CD4-positive, alpha-beta T cell treated with Interleukin-12 subunit alpha and Interleukin-12 subunit beta, for 1 hour (primary cell): ENCODE results near the gene NME7.
"Not testable (repeated sequence)": the region's sequence is repeated elsewhere in the genome, so short reads cannot be mapped to it uniquely, and the experiment has no call there.

Experiments
- DNase-seq: peaks from one replicate; pipeline ENCODE4 v3.0.0-alpha.2; 2020

NME7 gene

DNA sequence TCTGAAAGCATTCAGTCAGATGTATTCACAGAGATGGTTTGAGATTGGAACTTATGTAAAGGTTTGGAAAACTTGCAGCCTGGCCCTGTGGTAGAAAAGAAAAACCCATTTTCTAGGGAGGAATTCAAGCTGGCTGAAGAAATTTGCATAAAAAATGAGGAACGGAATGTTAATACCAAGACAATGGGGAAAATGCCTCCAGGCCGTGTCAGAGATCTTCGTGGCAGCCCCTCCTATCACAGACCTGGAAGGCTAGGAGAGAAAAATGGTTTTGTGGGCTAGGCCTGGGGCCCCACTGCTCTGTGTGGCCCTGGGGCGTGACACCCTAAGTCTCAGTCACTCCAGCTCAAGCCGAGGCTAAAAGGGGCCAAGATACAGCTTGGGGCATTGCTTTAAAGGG, 26.7 kb downstream of the NME7 start:
- DNase-seq, result no peak

DNA sequence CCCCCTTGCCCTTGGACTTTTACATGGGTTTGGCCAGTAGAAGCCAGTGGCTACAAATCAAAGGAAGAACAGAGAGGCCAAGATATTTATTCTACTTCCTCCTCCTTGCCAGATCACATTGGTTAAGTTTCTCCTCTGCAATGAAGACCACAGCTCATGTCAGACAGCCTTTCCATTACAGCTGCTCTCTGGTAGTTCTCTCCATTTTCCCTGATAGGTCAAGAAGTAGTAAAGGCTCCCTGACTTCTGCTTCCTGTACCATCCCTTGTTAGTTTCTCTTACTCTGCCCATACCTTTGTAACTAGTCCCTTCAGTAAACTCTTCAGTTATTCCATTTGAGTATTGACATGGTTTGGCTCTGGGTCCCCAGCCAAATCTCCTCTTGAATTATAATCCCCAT, 27.8 kb downstream of the NME7 start:
- DNase-seq, result no peak

DNA sequence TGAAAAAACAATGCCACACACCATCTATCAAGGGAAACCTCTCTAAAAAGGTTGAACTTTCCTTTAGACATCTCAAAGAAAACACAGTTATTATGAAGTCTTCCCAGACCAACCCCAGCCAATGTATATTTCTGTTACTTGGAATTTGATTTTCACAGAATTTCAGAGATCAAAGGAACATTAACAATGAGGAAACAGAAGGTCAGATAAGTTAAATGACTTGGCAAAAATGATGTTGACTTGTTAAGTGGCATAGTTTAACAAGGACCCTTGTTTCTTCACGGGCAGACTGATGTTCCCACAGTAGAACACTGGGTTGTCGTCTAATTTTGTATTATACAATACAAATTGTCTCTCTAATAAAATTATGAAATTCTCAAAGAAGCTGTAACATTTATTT, 29.0 kb downstream of the NME7 start:
- DNase-seq, result no peak

DNA sequence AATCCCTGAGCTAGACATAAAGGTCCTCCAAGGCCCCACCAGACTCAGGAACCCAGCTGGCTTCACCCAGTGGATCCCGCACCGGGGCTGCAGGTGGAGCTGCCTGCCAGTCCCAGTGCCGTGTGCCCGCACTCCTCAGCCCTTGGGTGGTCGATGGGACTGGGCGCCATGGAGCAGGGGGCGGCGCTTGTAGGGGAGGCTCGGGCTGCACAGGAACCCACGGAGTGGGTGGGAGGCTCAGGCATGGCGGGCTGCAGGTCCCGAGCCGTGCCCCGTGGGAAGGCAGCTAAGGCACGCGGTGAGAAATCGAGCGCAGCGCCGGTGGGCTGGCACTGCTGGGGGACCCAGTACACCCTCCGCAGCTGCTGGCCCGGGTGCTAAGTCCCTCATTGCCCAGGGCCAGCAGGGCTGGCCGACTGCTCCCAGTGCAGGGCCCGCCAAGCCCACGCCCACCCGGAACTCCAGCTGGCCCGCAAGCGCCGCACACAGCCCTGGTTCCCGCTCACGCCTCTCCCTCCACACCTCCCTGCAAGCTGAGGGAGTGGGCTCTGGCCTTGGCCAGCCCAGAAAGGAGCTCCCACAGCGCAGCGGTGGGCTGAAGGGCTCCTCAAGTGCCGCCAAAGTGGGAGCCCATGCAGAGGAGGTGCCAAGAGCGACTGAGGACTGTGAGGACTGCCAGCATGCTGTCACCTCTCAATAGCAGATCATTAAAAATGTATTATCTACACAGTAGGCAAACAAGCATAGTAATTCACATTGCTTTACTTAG, 30.5 kb downstream of the NME7 start:
- DNase-seq, result not testable (repeated sequence)

DNA sequence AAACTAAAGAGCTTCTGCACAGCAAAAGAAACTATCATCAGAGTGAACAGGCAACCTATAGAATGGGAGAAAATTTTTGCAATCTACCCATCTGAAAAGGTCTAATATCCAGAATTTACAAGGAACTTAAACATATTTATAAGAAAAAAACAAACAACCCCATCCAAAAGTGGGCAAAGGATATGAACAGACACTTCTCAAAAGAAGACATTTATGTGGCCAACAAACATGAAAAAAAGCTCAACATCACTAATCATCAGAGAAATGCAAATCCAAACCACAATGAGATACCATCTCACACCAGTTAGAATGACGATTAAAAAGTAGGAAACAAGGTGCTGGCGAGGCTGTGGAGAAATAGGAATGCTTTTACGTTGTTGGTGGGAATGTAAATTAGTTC, 32.9 kb downstream of the NME7 start:
- DNase-seq, result not testable (repeated sequence)

DNA sequence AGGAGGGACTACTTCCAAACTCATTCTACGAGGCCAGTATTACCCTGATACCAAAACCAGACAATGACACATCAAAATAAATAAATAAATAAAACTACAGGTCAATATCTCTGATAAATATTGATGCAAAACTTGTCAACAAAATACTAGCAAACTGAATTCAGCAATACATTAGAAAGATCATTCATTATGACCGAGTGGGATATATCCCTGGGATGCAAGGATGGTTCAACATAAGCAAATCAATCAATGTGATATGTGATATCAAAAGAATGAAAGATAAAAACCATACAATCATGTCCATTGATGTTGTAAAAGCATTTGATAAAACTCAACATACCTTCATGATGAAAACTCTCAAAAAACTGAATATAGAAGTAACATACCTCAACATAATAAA, 36.7 kb downstream of the NME7 start:
- no peak for DNase-seq

DNA sequence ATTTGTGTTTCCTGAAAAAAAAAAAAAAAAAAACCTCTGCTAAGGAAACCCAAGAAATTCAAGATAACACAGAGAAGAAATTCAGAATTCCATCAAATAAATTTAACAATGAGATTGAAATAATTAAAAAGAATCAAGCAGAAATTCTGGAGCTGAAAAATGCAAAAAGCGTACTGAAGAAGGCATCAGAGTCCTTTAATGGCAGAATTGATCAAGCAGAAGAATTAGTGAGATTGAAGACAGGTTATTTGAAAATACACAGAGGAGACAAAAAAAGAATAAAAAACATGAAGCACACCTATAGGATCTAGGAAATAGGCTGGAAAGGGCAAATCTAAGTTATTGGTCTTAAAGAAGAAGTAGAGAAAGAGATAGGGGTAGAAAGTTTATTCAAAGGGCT, 38.2 kb downstream of the NME7 start:
- no peak for DNase-seq

DNA sequence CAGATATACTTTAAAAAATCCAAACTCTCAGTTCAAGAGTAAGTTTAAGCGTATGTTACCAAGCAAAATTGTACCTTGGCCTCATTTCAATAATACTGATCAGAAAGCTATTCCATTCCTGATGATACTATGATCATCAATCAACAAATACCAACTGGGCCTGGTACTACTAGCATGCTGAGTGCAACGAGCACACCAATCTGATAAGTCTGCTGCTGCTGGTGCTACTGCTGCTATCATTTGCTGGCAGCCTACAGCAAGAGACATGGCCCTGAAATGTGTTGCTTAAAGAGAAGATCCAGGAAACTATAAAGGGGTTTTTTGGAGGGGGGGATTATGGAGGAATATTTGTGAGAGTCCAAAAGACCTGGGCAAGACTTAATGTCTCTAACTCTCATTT, 39.7 kb downstream of the NME7 start:
- DNase-seq, result no peak

DNA sequence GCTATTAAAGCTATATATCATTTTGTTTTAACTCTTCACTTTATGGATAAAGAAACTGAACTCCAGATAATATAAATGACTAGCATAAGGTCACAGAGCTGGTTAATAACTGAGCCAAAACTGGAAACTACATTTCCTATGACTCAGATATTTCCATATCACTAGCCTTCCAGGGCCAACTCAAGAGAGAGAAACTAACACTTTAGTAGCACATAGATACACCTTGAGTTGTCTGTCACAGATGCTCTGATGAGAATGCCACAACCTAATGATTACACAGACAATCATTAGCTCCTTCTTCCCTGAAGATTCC, 40.7 kb downstream of the NME7 start:
- DNase-seq, result no peak

DNA sequence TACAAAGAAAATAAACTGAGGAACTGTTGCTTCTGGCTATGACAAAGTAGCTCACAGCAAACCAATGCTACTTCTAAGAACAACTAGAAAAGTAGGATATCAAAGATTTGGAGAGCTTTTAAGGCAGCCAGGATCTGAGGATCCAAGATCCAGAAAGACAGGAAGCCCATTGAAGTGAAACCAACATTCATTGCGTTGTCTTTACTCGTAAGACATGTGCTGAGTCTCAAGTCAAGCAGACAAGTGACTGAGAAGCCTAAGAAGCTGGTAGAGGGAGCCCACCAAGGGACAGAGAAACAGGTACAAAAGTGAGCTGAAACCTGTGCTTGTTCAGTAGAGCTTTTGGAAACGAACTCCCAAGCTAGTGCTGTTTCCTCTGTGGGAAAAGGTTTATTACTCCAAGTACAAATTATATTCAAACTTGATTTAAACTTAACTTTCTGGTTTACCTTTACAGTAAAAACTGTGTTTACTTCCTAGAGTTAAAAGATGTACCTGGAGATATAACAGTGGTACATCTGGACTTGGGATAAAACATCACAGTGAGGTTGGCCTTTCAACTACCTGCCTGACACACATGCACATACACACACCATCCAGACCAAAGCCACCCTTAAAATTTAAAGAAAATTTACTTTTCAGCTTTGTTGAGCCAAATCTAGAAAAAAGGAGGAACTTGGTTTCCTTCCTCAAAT, 41.2 kb downstream of the NME7 start:
- DNase-seq, result no peak

DNA sequence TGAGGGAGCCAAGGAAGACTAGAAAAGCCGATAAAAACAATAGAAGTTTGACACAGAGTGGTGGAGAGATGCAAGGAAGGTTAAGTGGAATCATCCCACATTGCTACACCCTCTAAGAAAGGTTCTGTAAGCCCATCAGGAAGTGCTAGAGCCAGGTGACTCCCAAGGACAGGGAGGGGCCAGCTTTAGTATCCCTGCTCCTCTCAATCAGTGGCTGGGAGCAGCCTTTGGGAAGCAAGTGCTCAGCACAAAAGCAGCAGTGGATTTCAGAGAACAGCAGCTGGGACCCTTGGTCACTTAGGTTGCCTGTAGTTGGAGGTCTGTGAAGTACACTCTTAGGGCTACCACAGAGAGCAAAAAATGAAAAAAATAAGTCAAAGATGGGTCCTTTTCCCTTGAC, 42.5 kb downstream of the NME7 start:
- no peak for DNase-seq

DNA sequence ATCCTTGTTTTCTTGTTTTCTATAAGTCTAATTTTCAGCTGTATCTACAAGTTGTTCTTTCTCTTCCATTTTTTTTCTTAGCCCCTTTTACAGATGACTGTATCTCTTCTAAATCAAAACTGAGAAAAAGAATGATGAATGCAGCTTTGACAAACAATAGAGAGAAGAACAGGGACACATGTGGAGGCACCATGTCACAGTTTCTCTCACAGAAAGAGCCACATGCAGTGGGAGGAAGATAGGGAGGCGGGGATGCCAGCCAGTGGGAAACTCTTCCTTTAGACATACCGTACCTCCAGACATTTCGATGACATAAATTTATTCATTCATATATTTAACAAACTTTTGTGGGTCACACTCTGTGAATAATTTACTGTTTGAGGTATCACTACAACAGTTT, 45.5 kb downstream of the NME7 start:
- no peak for DNase-seq

DNA sequence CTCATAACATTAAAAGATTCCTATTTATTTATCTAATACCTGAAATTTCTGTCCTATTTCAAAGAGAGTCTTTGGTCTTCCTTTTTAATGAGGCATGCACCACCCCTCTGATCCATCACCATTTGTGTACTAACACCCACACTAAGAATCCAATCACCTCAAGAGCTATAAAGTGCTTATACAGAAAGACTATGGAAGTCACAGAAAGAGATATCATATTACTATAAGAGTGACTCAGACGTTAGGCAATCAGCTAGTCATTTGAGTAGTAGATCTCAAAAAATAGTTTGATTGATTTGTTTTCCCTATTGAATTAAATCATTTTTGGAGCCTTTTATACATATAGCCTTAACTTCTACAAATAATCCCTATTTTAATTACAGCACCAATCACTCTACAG, 46.1 kb downstream of the NME7 start:
- no peak for DNase-seq

DNA sequence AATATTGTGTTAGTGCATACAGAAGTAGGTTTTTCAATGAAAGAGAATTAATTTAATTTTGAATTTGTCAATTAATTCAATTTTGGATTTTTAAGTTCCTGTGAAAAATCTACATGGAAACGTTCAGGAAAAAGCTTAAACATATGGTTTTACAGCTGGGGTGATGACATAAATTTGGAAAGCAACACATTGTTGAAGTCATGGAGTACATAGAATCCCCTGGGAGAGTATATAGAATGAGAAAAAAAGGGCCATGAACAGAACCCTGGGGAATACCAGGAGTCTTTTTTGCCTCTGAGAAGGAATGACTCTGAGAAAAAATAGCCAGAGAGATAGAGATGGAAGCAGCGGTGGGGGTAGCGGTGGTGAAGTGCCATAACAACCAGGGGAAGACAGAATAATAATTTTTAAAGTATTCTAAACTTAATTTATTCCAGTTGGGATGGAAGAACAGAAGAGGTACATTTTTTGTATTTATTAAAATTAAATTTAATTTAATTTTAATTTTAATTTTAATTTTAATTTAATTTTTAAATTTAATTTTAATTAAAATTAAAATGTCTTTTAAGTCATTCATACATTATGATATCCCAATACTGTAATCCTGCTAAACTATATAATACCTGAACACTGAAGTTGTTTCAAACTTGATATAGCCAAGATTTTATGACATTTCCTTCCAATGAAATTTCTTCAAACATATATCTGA, 48.9 kb downstream of the NME7 start:
- DNase-seq, result no peak

DNA sequence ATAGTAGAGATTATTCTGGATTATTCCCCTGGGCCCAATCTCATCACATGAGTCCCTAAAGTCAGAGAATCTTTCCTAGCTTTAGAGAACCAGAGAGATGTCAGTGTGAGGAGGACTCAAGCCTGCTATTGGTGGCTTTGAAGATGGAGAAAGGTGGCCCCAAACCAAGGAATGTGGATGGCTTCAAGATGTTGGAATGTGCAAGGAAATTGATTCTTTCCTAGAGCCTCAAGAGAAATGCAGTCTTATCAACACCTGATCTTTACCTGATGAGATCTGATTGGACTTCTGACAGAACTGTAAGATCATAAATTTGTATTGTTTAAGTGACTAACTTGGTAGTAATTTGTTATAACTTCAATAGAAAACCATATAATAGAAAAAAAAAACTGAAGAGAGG, 51.0 kb downstream of the NME7 start:
- no peak for DNase-seq

DNA sequence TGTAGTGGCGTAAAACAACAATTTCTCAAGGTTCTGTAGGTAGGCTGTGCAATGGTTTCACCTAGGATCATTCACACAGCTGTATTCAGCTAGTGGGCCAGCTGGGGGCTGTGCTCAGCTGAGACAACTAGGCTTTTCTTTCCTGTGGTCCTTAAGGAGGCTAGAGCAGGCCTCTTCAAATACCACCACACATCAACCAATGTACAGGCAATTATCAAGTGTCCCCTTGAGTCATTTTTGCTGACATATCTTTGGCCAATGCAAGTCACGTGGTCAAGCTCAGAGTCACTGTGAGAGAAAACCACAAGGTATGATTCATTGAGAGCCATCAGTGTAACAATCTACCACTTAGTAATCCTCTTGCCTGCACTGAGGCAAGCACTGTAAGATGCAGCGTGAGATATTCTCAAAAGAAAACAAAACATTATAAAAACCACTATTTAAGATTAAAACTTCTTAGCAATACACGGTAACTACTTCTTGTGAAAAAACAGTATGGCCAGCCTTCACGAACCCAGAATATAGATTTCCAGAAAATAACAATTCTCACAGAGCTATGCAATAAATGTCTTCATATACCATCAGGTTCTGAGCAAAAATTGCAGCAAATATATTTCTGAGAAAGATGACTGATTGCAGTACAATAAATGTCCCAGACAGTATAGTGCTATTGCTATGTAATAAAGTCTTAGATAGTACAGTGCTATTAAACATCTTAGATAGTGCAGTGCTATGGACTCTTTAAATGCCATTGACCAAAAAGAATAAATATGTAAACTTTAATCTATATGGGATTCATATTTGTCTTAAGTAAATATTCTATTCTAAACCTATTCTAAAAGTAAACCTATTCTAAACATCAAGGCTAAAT, 55.3 kb downstream of the NME7 start:
- DNase-seq, result peak; percentile 41

DNA sequence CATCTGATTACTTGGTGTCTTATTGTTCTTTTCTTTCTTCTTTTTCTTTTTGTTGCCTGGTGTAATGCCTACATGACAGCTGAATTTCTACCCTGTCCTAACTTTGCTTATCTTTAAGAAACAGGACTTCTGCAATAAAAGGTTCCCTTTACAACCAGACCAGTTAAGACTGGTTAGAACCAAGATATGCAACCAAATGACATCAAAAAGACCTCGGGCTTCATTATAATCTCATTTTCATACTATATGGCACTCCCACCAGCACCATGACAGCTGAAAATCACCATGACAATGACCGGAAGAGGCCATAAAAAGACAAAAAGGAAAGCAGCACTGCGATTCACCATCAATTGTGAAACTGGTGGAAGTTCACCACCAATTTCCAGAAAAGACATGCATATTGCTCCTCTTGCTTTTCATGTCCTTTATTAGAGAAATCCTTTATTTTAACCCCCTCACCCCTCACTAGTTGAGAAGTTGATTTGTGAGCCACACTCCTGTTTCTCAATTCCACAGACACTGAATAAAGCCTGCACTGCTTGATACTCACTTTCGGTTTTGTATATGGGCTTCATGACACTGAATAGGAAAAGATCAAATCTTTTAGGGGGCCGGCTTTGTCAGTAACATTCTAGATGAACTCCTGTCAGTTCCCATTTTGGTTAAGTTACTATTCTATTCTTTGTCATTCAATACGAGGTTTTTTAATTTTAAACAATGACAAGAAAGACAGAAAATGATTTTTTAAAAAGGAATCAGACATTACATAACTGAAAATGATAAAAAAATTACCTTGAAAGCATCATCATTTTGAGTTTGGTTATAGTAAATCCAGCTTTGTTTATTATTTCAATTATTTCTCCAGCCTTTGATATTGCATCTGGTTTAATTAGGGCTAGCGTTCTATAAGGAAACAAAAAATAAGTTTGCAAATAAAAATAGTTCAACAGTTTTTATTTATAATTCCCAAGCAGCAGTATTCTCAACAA, 58.1 kb downstream of the NME7 start:
- peak; percentile 15 for DNase-seq

DNA sequence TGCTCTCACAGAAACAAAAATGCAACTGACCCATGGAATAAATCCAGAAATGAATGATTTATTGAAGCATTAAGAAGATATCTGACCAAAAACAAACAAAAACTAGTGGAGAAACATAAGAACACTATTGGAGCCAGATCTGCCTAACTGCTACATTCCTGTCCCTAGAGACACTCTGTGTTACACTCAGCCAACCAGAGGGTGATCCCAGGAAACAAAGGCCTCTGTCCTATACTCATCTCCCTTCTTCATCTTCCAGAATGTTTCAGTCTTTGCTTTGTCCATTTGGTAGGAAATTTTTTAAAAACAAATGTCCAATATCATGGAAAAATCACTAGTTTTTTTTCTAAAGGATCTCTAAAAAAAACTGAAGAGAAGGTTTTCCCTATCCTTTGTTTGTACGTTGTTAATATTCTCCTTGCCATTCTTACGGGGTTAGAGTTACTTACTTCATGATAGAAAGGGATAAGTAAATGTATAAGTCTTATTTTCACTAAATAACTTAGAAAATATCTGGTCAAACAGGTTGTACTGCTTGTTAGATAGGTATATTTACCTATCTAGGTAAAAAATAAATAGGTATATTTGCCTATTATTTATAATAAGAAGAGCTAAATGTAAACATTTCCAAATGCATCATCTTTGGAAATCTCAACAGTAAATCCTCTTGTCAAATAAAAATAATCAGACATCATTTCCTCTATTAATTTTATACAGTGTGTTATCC, 59.1 kb downstream of the NME7 start:
- no peak for DNase-seq

DNA sequence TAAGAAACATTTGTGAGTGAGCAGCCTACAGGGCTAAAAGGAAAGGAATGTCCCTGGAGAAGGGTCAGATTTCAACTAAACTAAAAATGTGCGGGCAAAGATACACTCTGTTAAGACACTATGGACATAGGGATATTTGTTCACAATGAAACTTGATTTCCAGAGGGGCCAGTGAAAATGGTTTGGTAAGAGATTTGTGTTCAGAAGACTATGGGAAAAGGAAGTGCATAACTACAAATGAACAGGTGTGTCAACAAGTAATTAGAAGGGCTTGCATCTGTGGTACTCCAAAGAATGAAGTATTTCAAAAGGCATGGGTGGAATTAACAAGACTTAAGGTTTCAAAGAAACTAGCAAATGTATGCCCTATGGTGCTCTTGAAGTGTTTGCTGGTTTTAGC, 60.4 kb downstream of the NME7 start:
- DNase-seq, result no peak

DNA sequence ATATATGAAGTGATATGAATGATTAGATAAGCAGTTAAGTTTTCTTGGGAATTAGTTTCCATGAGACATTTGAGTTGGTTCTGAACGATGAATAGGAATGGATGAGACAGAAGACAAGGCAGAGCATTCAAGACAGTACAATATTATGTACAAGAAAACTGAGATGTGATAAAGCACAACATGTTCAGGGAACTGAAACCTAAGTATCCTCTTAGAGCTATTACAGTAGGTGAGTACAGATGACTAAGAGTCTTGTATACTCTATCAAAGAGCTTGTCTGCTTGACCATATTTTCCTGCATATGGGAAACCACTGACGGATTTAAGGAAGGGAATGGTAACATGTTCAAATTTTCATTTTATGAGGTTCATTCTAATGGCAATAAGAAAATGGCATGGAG, 61.6 kb downstream of the NME7 start:
- no peak for DNase-seq

DNA sequence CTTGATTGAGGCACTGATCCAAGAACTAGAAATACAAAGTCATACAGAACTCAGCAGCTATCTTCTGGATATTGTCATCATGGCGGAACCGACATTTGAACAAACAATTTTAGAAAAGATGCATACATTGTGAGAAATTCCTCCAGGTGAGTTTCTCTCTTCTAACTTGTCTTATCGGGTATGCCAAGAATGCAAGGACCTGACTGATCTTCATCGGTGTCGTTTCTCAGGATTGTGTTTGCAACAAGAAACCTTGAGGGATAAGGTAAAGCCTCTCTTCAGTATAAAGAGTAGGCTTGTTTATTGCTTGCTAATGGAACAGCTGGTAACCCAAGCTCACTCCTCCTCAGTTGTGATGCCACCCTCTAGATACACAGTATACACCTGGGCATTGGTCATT, 62.2 kb downstream of the NME7 start:
- DNase-seq, result no peak
